Breast epithelium (tissue), 3 donors: Measurements from ENCODE around the gene EIF4G2.

Experiments used
- POLR2A ChIP-seq: fragments of 450-650 bp; IDR thresholded peaks from one replicate; pipeline ENCODE4 v1.6.1; 2016; ENCODE audit warnings: antibody characterized with exemption, mild to moderate bottlenecking, moderate library complexity
- TF ChIP-seq, protein P1 (sequence below), 3 donors: fragments of 450-650 bp; IDR thresholded peaks; one replicate each; pipeline ENCODE4 v1.5.1; 2016 to 2017; ENCODE audit warnings: antibody characterized with exemption in 3 of 3, mild to moderate bottlenecking in 3 of 3, moderate library complexity in 3 of 3

- TF ChIP-seq POLR2A: no peak
- TF ChIP-seq, protein P1, sequence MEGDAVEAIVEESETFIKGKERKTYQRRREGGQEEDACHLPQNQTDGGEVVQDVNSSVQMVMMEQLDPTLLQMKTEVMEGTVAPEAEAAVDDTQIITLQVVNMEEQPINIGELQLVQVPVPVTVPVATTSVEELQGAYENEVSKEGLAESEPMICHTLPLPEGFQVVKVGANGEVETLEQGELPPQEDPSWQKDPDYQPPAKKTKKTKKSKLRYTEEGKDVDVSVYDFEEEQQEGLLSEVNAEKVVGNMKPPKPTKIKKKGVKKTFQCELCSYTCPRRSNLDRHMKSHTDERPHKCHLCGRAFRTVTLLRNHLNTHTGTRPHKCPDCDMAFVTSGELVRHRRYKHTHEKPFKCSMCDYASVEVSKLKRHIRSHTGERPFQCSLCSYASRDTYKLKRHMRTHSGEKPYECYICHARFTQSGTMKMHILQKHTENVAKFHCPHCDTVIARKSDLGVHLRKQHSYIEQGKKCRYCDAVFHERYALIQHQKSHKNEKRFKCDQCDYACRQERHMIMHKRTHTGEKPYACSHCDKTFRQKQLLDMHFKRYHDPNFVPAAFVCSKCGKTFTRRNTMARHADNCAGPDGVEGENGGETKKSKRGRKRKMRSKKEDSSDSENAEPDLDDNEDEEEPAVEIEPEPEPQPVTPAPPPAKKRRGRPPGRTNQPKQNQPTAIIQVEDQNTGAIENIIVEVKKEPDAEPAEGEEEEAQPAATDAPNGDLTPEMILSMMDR (IDR thresholded peaks at IDR 0.05): no peak
These were observed 46.6 kb upstream of the EIF4G2 start for GRCh38 chr11:10855295-10855694.
